Measurements from ENCODE around the gene N4BP2L2. TPM values are rescaled to one million over a fixed set of nuclear protein-coding genes. Genes with fewer than 3 reads are reported as not detected.

The N4BP2L2 gene
- total RNA-seq, 1 experiment from 2014 or later: 92.7 TPM

GRCh38 chr13:32438871-32439270, 99.7 kb downstream of the N4BP2L2 start:
- Histone ChIP-seq H2AFZ (ENCODE audit: low read depth, low read length, poor library complexity, severe bottlenecking) (no peak overlapping the region), H3K9me3 (ENCODE audit: control insufficient read depth in 1 of 2, insufficient read depth in 1 of 2, low read depth in 1 of 2, low read length in 2 of 2) (no peaks in the 10 kb centered on the region), H4K20me1 (ENCODE audit: insufficient read depth) (no peaks in the 10 kb centered on the region), H3K4me3 (replicated peaks in 1 of 2; ENCODE audit: low read depth in 1 of 2, low read length in 2 of 2) (no peak overlapping the region), H3K4me1 (ENCODE audit: control insufficient read depth in 1 of 2, insufficient read depth in 2 of 2, low read length in 2 of 2) (no peaks in the 10 kb centered on the region), H3K27me3 (ENCODE audit: insufficient read depth, low read length) (no peaks in the 10 kb centered on the region), H3K27ac (ENCODE audit: low read depth, low read length) (no peak overlapping the region), H3K79me2 (ENCODE audit: insufficient read depth, low read length) (no peaks in the 10 kb centered on the region), H3K9ac (ENCODE audit: low read length) (no peak overlapping the region), H3K36me3 (ENCODE audit: control insufficient read depth in 1 of 2, insufficient read depth in 2 of 2, low read length in 2 of 2) (peaks cover 0 to 3% of the 10 kb centered on the region in 2 experiments; a peak in 2 of 4 replicates), H3K9me2 (ENCODE audit: insufficient read depth) (no peaks in the 10 kb centered on the region), H3K4me2 (ENCODE audit: low read length) (no peak overlapping the region)
- RAD21 ChIA-PET (ENCODE audit: low non-redundant PET in 1 of 2, low total read pairs in 2 of 2, uncharacterized antibody in 2 of 2, unreplicated experiment in 2 of 2): no interaction called here
- no peak for ATAC-seq
- CTCF ChIA-PET: no interaction called here
- POLR2A ChIA-PET: no interaction called here
- DNase-seq (ENCODE audit: low read depth, low spot score): no peak
- no TSS peak for BruUV-seq (replicated peaks)
- intact Hi-C loops (cut with micrococcal nuclease): no loop called here
- TF ChIP-seq RAD21 (IDR thresholded peaks at IDR 0.05; ENCODE audit: low read depth) (no peak), EGR1 (IDR thresholded peaks at IDR 0.05; ENCODE audit: low read depth) (no peak), REST (IDR thresholded peaks at IDR 0.05; ENCODE audit: low read depth) (no peak), ATF3 (IDR thresholded peaks at IDR 0.05) (no peak), CBX3 (IDR thresholded peaks at IDR 0.05; ENCODE audit: low read depth) (no peak), MAX (IDR thresholded peaks at IDR 0.05) (no peak), POLR2AphosphoS5 (IDR thresholded peaks at IDR 0.05; ENCODE audit: low read depth, low read length) (no peak), SRF (IDR thresholded peaks at IDR 0.05; ENCODE audit: low read depth) (no peak), ELF1 (IDR thresholded peaks at IDR 0.05; ENCODE audit: borderline replicate concordance, low read depth) (no peak), ZFX (IDR thresholded peaks at IDR 0.05) (no peak), EZH2 (IDR thresholded peaks at IDR 0.05) (no peak), SIN3A (IDR thresholded peaks at IDR 0.05; ENCODE audit: low read depth) (no peak), POLR2A (IDR thresholded peaks at IDR 0.05; ENCODE audit: borderline replicate concordance, extremely low read depth, insufficient read depth, insufficient read length) (no peak), ZBTB33 (IDR thresholded peaks at IDR 0.05; ENCODE audit: extremely low read depth, insufficient replicate concordance, low read length) (no peak), EZH2phosphoT487 (IDR thresholded peaks at IDR 0.05; ENCODE audit: borderline replicate concordance) (no peak), CTCF (IDR thresholded peaks at IDR 0.05 in 2 of 3, conservative IDR thresholded peaks at IDR 0.05 in 1 of 3; ENCODE audit: borderline replicate concordance in 1 of 3, insufficient read depth in 1 of 3, low read depth in 2 of 3, low read length in 2 of 3) (no peak), TCF7L2 (IDR thresholded peaks at IDR 0.05; ENCODE audit: borderline replicate concordance, extremely low read depth, insufficient read depth, insufficient read length) (no peak), SP1 (IDR thresholded peaks at IDR 0.05; ENCODE audit: low read depth) (no peak), CEBPB (IDR thresholded peaks at IDR 0.05; ENCODE audit: low read depth) (no peak)

Measured in HCT116 (cell line).